Natural killer cell (primary cell): ENCODE data around the gene FBN1. TPM values are rescaled to one million over a fixed set of nuclear protein-coding genes. Genes with fewer than 3 reads are reported as not detected.

ENCODE experiments used
- ATAC-seq, 3 donors: fragments of 150-1000 bp in 2 of 3; fragments of 200-7000 bp in 1 of 3; cut with Tn5 transposase; 1 replicate in 1 of 3; 2 replicates in 2 of 3; pipeline ENCODE4 v1.10.0; 2021; ENCODE audit warnings: mild to moderate bottlenecking in 2 of 3, moderate library complexity in 2 of 3
- DNase-seq, 2 donors: peaks; one replicate each; pipeline versions ENCODE4 v3.0.0 to v3.0.0-alpha.2; 2013 to 2021; ENCODE audit warnings: mixed read lengths in 1 of 2
- H3K27ac ChIP-seq: one replicate; pipeline ENCODE4 v1.5.1; 2013; ENCODE audit warnings: mild to moderate bottlenecking, low read length
- H3K27me3 ChIP-seq: one replicate; pipeline ENCODE4 v1.6.1; 2013; ENCODE audit warnings: low read length; ENCODE audit not compliant: control insufficient read depth, insufficient read depth
- H3K36me3 ChIP-seq: one replicate; pipeline ENCODE4 v1.6.1; 2013; ENCODE audit warnings: low read length; ENCODE audit not compliant: control insufficient read depth, insufficient read depth
- H3K4me1 ChIP-seq: one replicate; pipeline ENCODE4 v1.6.1; 2013; ENCODE audit warnings: low read length; ENCODE audit not compliant: control insufficient read depth, insufficient read depth
- H3K4me3 ChIP-seq: one replicate; pipeline ENCODE4 v1.5.1; 2013; ENCODE audit warnings: low read length
- H3K9me3 ChIP-seq: one replicate; pipeline ENCODE4 v1.6.1; 2013; ENCODE audit warnings: low read length; ENCODE audit not compliant: control insufficient read depth, insufficient read depth
- H3K27ac Mint-ChIP-seq, 2 donors: one replicate each; pipeline ENCODE4 v1.8.0; 2022; ENCODE audit warnings: mild to moderate bottlenecking in 2 of 2, mixed read lengths in 2 of 2, moderate library complexity in 1 of 2
- H3K27me3 Mint-ChIP-seq, 2 donors: one replicate each; pipeline ENCODE4 v1.8.0; 2022; ENCODE audit warnings: low read depth in 2 of 2, mixed read lengths in 2 of 2
- H3K36me3 Mint-ChIP-seq: one replicate; pipeline ENCODE4 v1.8.0; 2022; ENCODE audit warnings: mixed read lengths
- H3K4me1 Mint-ChIP-seq, 2 donors: one replicate each; pipeline ENCODE4 v1.8.0; 2022; ENCODE audit warnings: mixed read lengths in 2 of 2
- H3K4me3 Mint-ChIP-seq: one replicate; pipeline ENCODE4 v1.8.0; 2022; ENCODE audit warnings: mild to moderate bottlenecking, moderate library complexity, mixed read lengths
- H3K9me3 Mint-ChIP-seq, 2 donors: one replicate each; pipeline ENCODE4 v1.8.0; 2022; ENCODE audit warnings: mixed read lengths in 2 of 2
- WGBS: methylation state at CpG from one replicate; pipeline ENCODE4 v1.1.7; 2013; ENCODE audit warnings: missing lambda C conversion rate; ENCODE audit not compliant: insufficient coverage; 5-methylcytosine and 5-hydroxymethylcytosine counted together
- intact Hi-C: fragments of 100-400 bp; cut with micrococcal nuclease; formaldehyde crosslinking; loops from one replicate; pipeline ENCODE4 v1.14.2; 2022
- total RNA-seq, 4 donors: library from RNA; stranded (reverse); fragments of 120-200 nt in 1 of 4; gene quantifications; one replicate each; pipeline versions ENCODE4 v1.2.3 to v1.2.4, GENCODE V29; 2013 to 2022
- TF ChIP-seq, protein P1 (sequence below): fragments of 200-600 bp; IDR thresholded peaks from one replicate; pipeline ENCODE4 v1.8.0; 2022; ENCODE audit warnings: antibody characterized with exemption

Gene FBN1
- total RNA-seq, 3 donors from 2014 or later (not counting 1 experiment from before 2014, with no cell fraction given): 0.33 to 0.54 (median 0.33) TPM

GRCh38 chr15:48514103-48514816 is 131.2 kb downstream of the FBN1 start:
- Mint-ChIP-seq H3K9me3 (no peaks in the 10 kb centered on the region), H3K27ac (no peak overlapping the region), H3K27me3 (peaks cover 0 to 2% of the 10 kb centered on the region in 2 donors), H3K4me3 (no peak overlapping the region), H3K36me3 (no peaks in the 10 kb centered on the region), H3K4me1 (no peaks in the 10 kb centered on the region)
- intact Hi-C loops: no loop called here
- Histone ChIP-seq H3K4me3 (no peak overlapping the region), H3K27ac (no peak overlapping the region), H3K9me3 (no peaks in the 10 kb centered on the region), H3K4me1 (no peaks in the 10 kb centered on the region), H3K36me3 (no peaks in the 10 kb centered on the region), H3K27me3 (no peaks in the 10 kb centered on the region)
- TF ChIP-seq, protein P1, sequence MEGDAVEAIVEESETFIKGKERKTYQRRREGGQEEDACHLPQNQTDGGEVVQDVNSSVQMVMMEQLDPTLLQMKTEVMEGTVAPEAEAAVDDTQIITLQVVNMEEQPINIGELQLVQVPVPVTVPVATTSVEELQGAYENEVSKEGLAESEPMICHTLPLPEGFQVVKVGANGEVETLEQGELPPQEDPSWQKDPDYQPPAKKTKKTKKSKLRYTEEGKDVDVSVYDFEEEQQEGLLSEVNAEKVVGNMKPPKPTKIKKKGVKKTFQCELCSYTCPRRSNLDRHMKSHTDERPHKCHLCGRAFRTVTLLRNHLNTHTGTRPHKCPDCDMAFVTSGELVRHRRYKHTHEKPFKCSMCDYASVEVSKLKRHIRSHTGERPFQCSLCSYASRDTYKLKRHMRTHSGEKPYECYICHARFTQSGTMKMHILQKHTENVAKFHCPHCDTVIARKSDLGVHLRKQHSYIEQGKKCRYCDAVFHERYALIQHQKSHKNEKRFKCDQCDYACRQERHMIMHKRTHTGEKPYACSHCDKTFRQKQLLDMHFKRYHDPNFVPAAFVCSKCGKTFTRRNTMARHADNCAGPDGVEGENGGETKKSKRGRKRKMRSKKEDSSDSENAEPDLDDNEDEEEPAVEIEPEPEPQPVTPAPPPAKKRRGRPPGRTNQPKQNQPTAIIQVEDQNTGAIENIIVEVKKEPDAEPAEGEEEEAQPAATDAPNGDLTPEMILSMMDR: no peak
- whole genome bisulfite sequencing: 100% methylated on average over 1 of the region's 2 CpGs
- no peak for DNase-seq
- ATAC-seq: no peak

- no peaks in the 10 kb centered on the region for H3K27me3 ChIP-seq
- H3K9me3 ChIP-seq: no peaks in the 10 kb centered on the region
- H3K36me3 Mint-ChIP-seq: no peaks in the 10 kb centered on the region
- ATAC-seq (no peak), DNase-seq (no peak)
- TF ChIP-seq, protein P1: no peak
- no peaks in the 10 kb centered on the region for H3K4me1 Mint-ChIP-seq
- H3K27ac ChIP-seq: no peak overlapping the region
- H3K4me3 ChIP-seq: no peak overlapping the region
- 63% methylated on average over 6 of the region's 6 CpGs for WGBS
- H3K36me3 ChIP-seq: no peaks in the 10 kb centered on the region
- peaks cover 0 to 2% of the 10 kb centered on the region in 2 donors for H3K27me3 Mint-ChIP-seq
- no peaks in the 10 kb centered on the region for H3K9me3 Mint-ChIP-seq
- intact Hi-C loops: no loop called here
- H3K4me3 Mint-ChIP-seq: no peak overlapping the region
- no peaks in the 10 kb centered on the region for H3K4me1 ChIP-seq
- H3K27ac Mint-ChIP-seq: no peak overlapping the region
These were observed 134.5 kb downstream of the FBN1 start for GRCh38 chr15:48510976-48511375.

DNA sequence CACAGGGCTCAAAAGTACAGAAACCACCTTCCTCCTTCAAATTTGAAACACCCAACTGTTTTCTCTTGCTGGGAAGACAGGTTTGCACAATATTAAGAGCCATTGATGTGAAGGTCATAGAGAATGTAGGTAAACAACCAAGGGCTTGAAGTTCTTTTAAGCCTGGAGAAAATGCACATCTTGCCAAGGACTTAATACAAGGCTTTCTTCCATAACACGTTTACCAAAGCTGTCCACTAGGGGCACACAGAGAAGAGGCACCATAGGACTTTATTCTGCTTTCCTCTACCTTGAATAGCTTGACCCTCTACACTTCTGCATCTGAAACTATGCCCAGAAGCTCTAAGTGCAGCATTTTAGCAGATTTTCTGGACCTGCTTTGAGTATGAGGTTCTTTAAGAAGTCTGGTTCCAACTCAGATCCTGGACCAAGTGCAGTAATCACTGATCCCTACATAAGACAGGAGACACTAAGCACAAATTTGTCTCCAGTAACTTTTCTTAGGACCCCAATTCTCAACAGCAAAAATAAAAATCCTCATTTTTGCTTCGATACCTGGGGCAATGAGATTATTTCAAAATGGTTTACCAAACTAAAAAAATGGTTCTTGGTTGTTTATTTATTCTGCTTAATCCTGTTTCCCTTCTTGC is 138.0 kb downstream of the FBN1 start:
- Histone ChIP-seq H3K9me3 (no peaks in the 10 kb centered on the region), H3K27me3 (no peaks in the 10 kb centered on the region), H3K27ac (no peak overlapping the region), H3K36me3 (no peaks in the 10 kb centered on the region), H3K4me1 (no peaks in the 10 kb centered on the region), H3K4me3 (no peak overlapping the region)
- TF ChIP-seq, protein P1: peak; percentile 33
- H3K36me3 Mint-ChIP-seq: no peaks in the 10 kb centered on the region
- intact Hi-C loops: no loop called here
- no peak overlapping the region for H3K4me3 Mint-ChIP-seq
- DNase-seq: peak in 1 of 2 donors; percentile 15
- H3K27ac Mint-ChIP-seq: no peak overlapping the region
- ATAC-seq: peak; percentile 31 to 68 (median 43)
- no peaks in the 10 kb centered on the region for H3K4me1 Mint-ChIP-seq
- H3K9me3 Mint-ChIP-seq: no peaks in the 10 kb centered on the region
- 5% methylated on average over 1 of the region's 2 CpGs for WGBS
- peaks cover 0 to 2% of the 10 kb centered on the region in 2 donors for H3K27me3 Mint-ChIP-seq
